HL-60 (cell line): ENCODE measurements around the gene C17orf78.

ENCODE experiments used
- GABPA ChIP-seq: IDR thresholded peaks from 2 replicates; pipeline ENCODE4 v1.6.1; 2012; ENCODE audit warnings: low read depth
- POLR2AphosphoS5 ChIP-seq: IDR thresholded peaks from 2 replicates; pipeline ENCODE4 v1.6.1; 2012; ENCODE audit warnings: low read depth
- REST ChIP-seq: IDR thresholded peaks from 2 replicates; pipeline ENCODE4 v1.6.1; 2012; ENCODE audit warnings: low read depth; ENCODE audit not compliant: insufficient replicate concordance
- SPI1 ChIP-seq: IDR thresholded peaks from 2 replicates; pipeline ENCODE4 v1.6.1; 2012; ENCODE audit warnings: low read depth, mild to moderate bottlenecking, borderline replicate concordance
- TF ChIP-seq, protein P1 (sequence below): IDR thresholded peaks from one replicate; pipeline ENCODE4 v1.5.1; 2011; ENCODE audit warnings: low read length, control low read depth, inconsistent platforms; ENCODE audit not compliant: insufficient read depth

- TF ChIP-seq, protein P1, sequence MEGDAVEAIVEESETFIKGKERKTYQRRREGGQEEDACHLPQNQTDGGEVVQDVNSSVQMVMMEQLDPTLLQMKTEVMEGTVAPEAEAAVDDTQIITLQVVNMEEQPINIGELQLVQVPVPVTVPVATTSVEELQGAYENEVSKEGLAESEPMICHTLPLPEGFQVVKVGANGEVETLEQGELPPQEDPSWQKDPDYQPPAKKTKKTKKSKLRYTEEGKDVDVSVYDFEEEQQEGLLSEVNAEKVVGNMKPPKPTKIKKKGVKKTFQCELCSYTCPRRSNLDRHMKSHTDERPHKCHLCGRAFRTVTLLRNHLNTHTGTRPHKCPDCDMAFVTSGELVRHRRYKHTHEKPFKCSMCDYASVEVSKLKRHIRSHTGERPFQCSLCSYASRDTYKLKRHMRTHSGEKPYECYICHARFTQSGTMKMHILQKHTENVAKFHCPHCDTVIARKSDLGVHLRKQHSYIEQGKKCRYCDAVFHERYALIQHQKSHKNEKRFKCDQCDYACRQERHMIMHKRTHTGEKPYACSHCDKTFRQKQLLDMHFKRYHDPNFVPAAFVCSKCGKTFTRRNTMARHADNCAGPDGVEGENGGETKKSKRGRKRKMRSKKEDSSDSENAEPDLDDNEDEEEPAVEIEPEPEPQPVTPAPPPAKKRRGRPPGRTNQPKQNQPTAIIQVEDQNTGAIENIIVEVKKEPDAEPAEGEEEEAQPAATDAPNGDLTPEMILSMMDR = no peak
- TF ChIP-seq POLR2AphosphoS5 = no peak
- TF ChIP-seq GABPA = no peak
- no peak for TF ChIP-seq REST
- no peak for TF ChIP-seq SPI1
These were observed 36.5 kb upstream of the C17orf78 start for GRCh38 chr17:37339321-37339720.
